ENCODE results near the gene FOXF2. TPM values are rescaled to one million over a fixed set of nuclear protein-coding genes. Genes with fewer than 3 reads are reported as not detected.

The FOXF2 gene
- total and polyA plus RNA-seq, 10 of the 15 experiments (the other 5 are each of a cell fraction or from before 2014, with no cell fraction given): not detected

GRCh38 chr6:1416191-1416760 is 26.9 kb downstream of the FOXF2 start:
- BruUV-seq (replicated peaks): no TSS peak
- Histone ChIP-seq H3K9me3 (replicated peaks; ENCODE audit: control insufficient read depth, insufficient read depth, low read length) (no peaks in the 10 kb centered on the region), H3K27ac (ENCODE audit: control insufficient read depth, insufficient read depth) (no peak overlapping the region), H3K36me3 (ENCODE audit: control insufficient read depth in 2 of 2, insufficient read depth in 2 of 2, low read length in 1 of 2) (no peaks in the 10 kb centered on the region), H2AFZ (ENCODE audit: control insufficient read depth, low read depth, low read length) (no peak overlapping the region), H3K4me2 (ENCODE audit: control insufficient read depth, insufficient read depth) (no peak overlapping the region), H3K4me3 (no peak overlapping the region), H3K9ac (ENCODE audit: control insufficient read depth, insufficient read depth, low read length) (no peak overlapping the region), H3K79me2 (ENCODE audit: control insufficient read depth, insufficient read depth, low read length) (no peaks in the 10 kb centered on the region), H3K4me1 (ENCODE audit: control insufficient read depth, insufficient read depth, low read length) (no peaks in the 10 kb centered on the region), H3K27me3 (replicated peaks in 1 of 2; ENCODE audit: control insufficient read depth in 2 of 2, insufficient read depth in 2 of 2, low read length in 1 of 2) (no peaks in the 10 kb centered on the region; a peak in 1 of 4 replicates), H4K20me1 (ENCODE audit: control insufficient read depth, insufficient read depth) (no peaks in the 10 kb centered on the region)
- intact Hi-C loops (cut with micrococcal nuclease; ENCODE audit: unreplicated experiment): no loop called here
- no peak for FAIRE-seq
- CTCF ChIA-PET: no interaction called here
- SMC1A ChIA-PET (ENCODE audit: uncharacterized antibody, unreplicated experiment): no interaction called here
- in situ Hi-C loops (cut with MboI): no loop called here
- no peak for DNase-seq (ENCODE audit: low read depth, low spot score)
- no peak for ATAC-seq
- POLR2A ChIA-PET: no interaction called here
- RAD21 ChIA-PET (ENCODE audit: unreplicated experiment): no interaction called here
- 60% methylated on average over 19 of the region's 21 CpGs for WGBS (ENCODE audit: insufficient coverage, insufficient replicate concordance, low lambda C conversion rate, missing lambda C conversion rate)
- TF ChIP-seq JUND (IDR thresholded peaks at IDR 0.05; ENCODE audit: low read depth, low read length) (no peak), GABPA (IDR thresholded peaks at IDR 0.05; ENCODE audit: low read depth) (no peak), TCF7 (IDR thresholded peaks at IDR 0.05; ENCODE audit: borderline replicate concordance) (no peak)
- TF ChIP-seq, protein P1, sequence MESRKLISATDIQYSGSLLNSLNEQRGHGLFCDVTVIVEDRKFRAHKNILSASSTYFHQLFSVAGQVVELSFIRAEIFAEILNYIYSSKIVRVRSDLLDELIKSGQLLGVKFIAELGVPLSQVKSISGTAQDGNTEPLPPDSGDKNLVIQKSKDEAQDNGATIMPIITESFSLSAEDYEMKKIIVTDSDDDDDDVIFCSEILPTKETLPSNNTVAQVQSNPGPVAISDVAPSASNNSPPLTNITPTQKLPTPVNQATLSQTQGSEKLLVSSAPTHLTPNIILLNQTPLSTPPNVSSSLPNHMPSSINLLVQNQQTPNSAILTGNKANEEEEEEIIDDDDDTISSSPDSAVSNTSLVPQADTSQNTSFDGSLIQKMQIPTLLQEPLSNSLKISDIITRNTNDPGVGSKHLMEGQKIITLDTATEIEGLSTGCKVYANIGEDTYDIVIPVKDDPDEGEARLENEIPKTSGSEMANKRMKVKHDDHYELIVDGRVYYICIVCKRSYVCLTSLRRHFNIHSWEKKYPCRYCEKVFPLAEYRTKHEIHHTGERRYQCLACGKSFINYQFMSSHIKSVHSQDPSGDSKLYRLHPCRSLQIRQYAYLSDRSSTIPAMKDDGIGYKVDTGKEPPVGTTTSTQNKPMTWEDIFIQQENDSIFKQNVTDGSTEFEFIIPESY (IDR thresholded peaks at IDR 0.05): no peak

DNA sequence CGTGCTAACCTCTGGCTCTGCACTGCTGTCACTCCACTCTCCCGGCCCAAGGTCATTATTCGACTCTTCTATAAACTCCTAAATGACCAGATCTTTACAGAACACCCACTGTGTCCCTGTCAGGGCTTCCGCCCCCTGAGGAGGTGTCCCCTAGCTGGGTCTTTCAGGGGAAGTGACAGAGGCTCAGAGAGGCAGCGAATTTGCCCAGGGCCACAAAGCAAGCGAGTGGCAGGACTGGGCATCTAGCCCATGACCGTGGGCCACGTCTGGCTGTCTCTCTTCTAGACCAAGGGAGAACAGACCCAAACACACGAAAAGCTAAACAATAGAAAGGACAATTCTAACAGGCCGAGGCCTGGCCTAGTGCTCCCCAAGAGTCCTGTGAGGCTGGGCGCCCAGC is 27.4 kb downstream of the FOXF2 start:
- no peak for DNase-seq (ENCODE audit: low read depth, low spot score)
- Histone ChIP-seq H3K4me3 (no peak overlapping the region), H3K9me3 (replicated peaks; ENCODE audit: control insufficient read depth, insufficient read depth, low read length) (no peaks in the 10 kb centered on the region), H3K4me1 (ENCODE audit: control insufficient read depth, insufficient read depth, low read length) (no peaks in the 10 kb centered on the region), H3K27ac (ENCODE audit: control insufficient read depth, insufficient read depth) (no peak overlapping the region), H2AFZ (ENCODE audit: control insufficient read depth, low read depth, low read length) (no peak overlapping the region), H3K79me2 (ENCODE audit: control insufficient read depth, insufficient read depth, low read length) (no peaks in the 10 kb centered on the region), H3K36me3 (ENCODE audit: control insufficient read depth in 2 of 2, insufficient read depth in 2 of 2, low read length in 1 of 2) (no peaks in the 10 kb centered on the region), H4K20me1 (ENCODE audit: control insufficient read depth, insufficient read depth) (no peaks in the 10 kb centered on the region), H3K9ac (ENCODE audit: control insufficient read depth, insufficient read depth, low read length) (no peak overlapping the region), H3K4me2 (ENCODE audit: control insufficient read depth, insufficient read depth) (no peak overlapping the region), H3K27me3 (replicated peaks in 1 of 2; ENCODE audit: control insufficient read depth in 2 of 2, insufficient read depth in 2 of 2, low read length in 1 of 2) (no peaks in the 10 kb centered on the region; a peak in 1 of 4 replicates)
- intact Hi-C loops (cut with micrococcal nuclease; ENCODE audit: unreplicated experiment) (no loop called here), in situ Hi-C loops (cut with MboI) (no loop called here)
- POLR2A ChIA-PET: no interaction called here
- FAIRE-seq: no peak
- SMC1A ChIA-PET (ENCODE audit: uncharacterized antibody, unreplicated experiment): no interaction called here
- TF ChIP-seq SREBF1 (IDR thresholded peaks at IDR 0.05; ENCODE audit: low read length) (no peak), EGR1 (IDR thresholded peaks at IDR 0.05; ENCODE audit: borderline replicate concordance in 1 of 2, low read depth in 2 of 2, low read length in 2 of 2) (no peak), SP1 (IDR thresholded peaks at IDR 0.05; ENCODE audit: low read depth, low read length) (no peak), RAD51 (IDR thresholded peaks at IDR 0.05) (no peak)
- CTCF ChIA-PET: no interaction called here
- RAD21 ChIA-PET (ENCODE audit: unreplicated experiment): no interaction called here
- no peak for ATAC-seq
- 29% methylated on average over 11 of the region's 11 CpGs for WGBS (ENCODE audit: insufficient coverage, insufficient replicate concordance, low lambda C conversion rate, missing lambda C conversion rate)
- BruUV-seq (replicated peaks): no TSS peak
